ENCODE results near the gene PANX1.

PANX1 gene

GRCh38 chr11:94106716-94107115, 21.9 kb upstream of the PANX1 start:
- no peak overlapping the region for H3K9ac ChIP-seq (ENCODE audit: low read length)
- H3K4me2 ChIP-seq (ENCODE audit: low read length), result no peak overlapping the region
- TF ChIP-seq EZH2 (IDR thresholded peaks at IDR 0.05; ENCODE audit: borderline replicate concordance, low read length) (no peak), CTCF (IDR thresholded peaks at IDR 0.05; ENCODE audit: low read length) (no peak)
- H3K9me3 ChIP-seq (ENCODE audit: low read length), result no peaks in the 10 kb centered on the region
- no peak overlapping the region for H2AFZ ChIP-seq (ENCODE audit: low read length)
- H3K4me3 ChIP-seq (ENCODE audit: low read depth, low read length, poor library complexity, severe bottlenecking), result no peak overlapping the region
- no peaks in the 10 kb centered on the region for H3K9me2 ChIP-seq (ENCODE audit: low read depth, low read length)
- H3K27ac ChIP-seq (ENCODE audit: low read depth, low read length, poor library complexity, severe bottlenecking), result no peak overlapping the region
- H4K20me1 ChIP-seq (ENCODE audit: insufficient read depth, low read length), result no peaks in the 10 kb centered on the region
- no peaks in the 10 kb centered on the region for H3K36me3 ChIP-seq (ENCODE audit: insufficient read depth, low read length)
- no peaks in the 10 kb centered on the region for H3K79me2 ChIP-seq (ENCODE audit: insufficient read depth, low read length)
- no peaks in the 10 kb centered on the region for H3F3A ChIP-seq (ENCODE audit: insufficient read depth, low read length)
- no peaks in the 10 kb centered on the region for H3K27me3 ChIP-seq (ENCODE audit: insufficient read depth, low read length)
- no peaks in the 10 kb centered on the region for H3K4me1 ChIP-seq (ENCODE audit: insufficient read depth, low read length, severe bottlenecking)

- no peak overlapping the region for H3K4me2 ChIP-seq (ENCODE audit: low read length)
- TF ChIP-seq EZH2 (IDR thresholded peaks at IDR 0.05; ENCODE audit: borderline replicate concordance, low read length), result no peak
- peak; percentile 37; the same call in 1 of the 2 replicates for TF ChIP-seq CTCF (IDR thresholded peaks at IDR 0.05; ENCODE audit: low read length)
- no peaks in the 10 kb centered on the region for H3K27me3 ChIP-seq (ENCODE audit: insufficient read depth, low read length)
- H4K20me1 ChIP-seq (ENCODE audit: insufficient read depth, low read length), result no peaks in the 10 kb centered on the region
- no peaks in the 10 kb centered on the region for H3K79me2 ChIP-seq (ENCODE audit: insufficient read depth, low read length)
- no peak overlapping the region for H3K27ac ChIP-seq (ENCODE audit: low read depth, low read length, poor library complexity, severe bottlenecking)
- H3K36me3 ChIP-seq (ENCODE audit: insufficient read depth, low read length), result no peaks in the 10 kb centered on the region
- H3F3A ChIP-seq (ENCODE audit: insufficient read depth, low read length), result no peaks in the 10 kb centered on the region
- no peak overlapping the region for H3K9ac ChIP-seq (ENCODE audit: low read length)
- H3K4me3 ChIP-seq (ENCODE audit: low read depth, low read length, poor library complexity, severe bottlenecking), result no peak overlapping the region
- no peaks in the 10 kb centered on the region for H3K9me3 ChIP-seq (ENCODE audit: low read length)
- no peaks in the 10 kb centered on the region for H3K4me1 ChIP-seq (ENCODE audit: insufficient read depth, low read length, severe bottlenecking)
- H2AFZ ChIP-seq (ENCODE audit: low read length), result no peak overlapping the region
- no peaks in the 10 kb centered on the region for H3K9me2 ChIP-seq (ENCODE audit: low read depth, low read length)
Measured at GRCh38 chr11:94107363-94107762, 21.3 kb upstream of the PANX1 start.

- Histone ChIP-seq H3K9me3 (ENCODE audit: low read length) (no peaks in the 10 kb centered on the region), H3K4me2 (ENCODE audit: low read length) (no peak overlapping the region), H3K4me1 (ENCODE audit: insufficient read depth, low read length, severe bottlenecking) (no peaks in the 10 kb centered on the region), H2AFZ (ENCODE audit: low read length) (no peak overlapping the region), H3K9me2 (ENCODE audit: low read depth, low read length) (no peaks in the 10 kb centered on the region), H3K9ac (ENCODE audit: low read length) (no peak overlapping the region), H4K20me1 (ENCODE audit: insufficient read depth, low read length) (no peaks in the 10 kb centered on the region), H3K79me2 (ENCODE audit: insufficient read depth, low read length) (no peaks in the 10 kb centered on the region), H3K27me3 (ENCODE audit: insufficient read depth, low read length) (no peaks in the 10 kb centered on the region), H3F3A (ENCODE audit: insufficient read depth, low read length) (no peaks in the 10 kb centered on the region), H3K4me3 (ENCODE audit: low read depth, low read length, poor library complexity, severe bottlenecking) (no peak overlapping the region), H3K36me3 (ENCODE audit: insufficient read depth, low read length) (no peaks in the 10 kb centered on the region), H3K27ac (ENCODE audit: low read depth, low read length, poor library complexity, severe bottlenecking) (no peak overlapping the region)
- no peak for TF ChIP-seq CTCF (IDR thresholded peaks at IDR 0.05; ENCODE audit: low read length)
- TF ChIP-seq EZH2 (IDR thresholded peaks at IDR 0.05; ENCODE audit: borderline replicate concordance, low read length), result no peak
Measured at GRCh38 chr11:94111241-94111640, 17.4 kb upstream of the PANX1 start.

Data from OCI-LY1 (cell line).